K562 (cell line): ENCODE results near the gene SELENOT. TPM values are rescaled to one million over a fixed set of nuclear protein-coding genes. Genes with fewer than 3 reads are reported as not detected.

ENCODE experiments used
- ATAC-seq: fragments of 200-7000 bp; cut with Tn5 transposase; 3 replicates; pipeline ENCODE4 v1.9.1; 2020; ENCODE audit warnings: moderate library complexity
- BruUV-seq: library from RNA; stranded (reverse); fragments of 400-500 nt; replicated peaks from 2 replicates; lab custom pipeline; 2021; lab: Mats Ljungman, UMichigan
- CTCF ChIA-PET: fragments of 300-600 bp; formaldehyde crosslinking; extraction: SDS; loops from one replicate; lab custom pipeline; 2021; ENCODE audit warnings: low intra/inter-chr PET ratio; lab: Yijun Ruan, JAX
- POLR2A ChIA-PET: fragments of 300-600, 350-650 bp; sonication (Branson Sonifier 250); formaldehyde crosslinking; extraction: SDS; loops from one replicate; lab custom pipeline; 2021; ENCODE audit warnings: antibody characterized with exemption, inconsistent platforms; lab: Yijun Ruan, JAX
- DNase-seq, 4 experiments: peaks; one replicate each; pipeline versions ENCODE4 v3.0.0 to v3.0.0-alpha.2; 2011 to 2018; ENCODE audit warnings: low spot score in 3 of 4, mixed read lengths in 3 of 4; ENCODE audit errors: extremely low read depth in 1 of 4
- FAIRE-seq: peaks from 2 replicates; lab custom pipeline; 2011; peaks lifted over from hg19 to GRCh38; lab: Jason Lieb, UNC
- H2AFZ ChIP-seq: 2 replicates; pipeline ENCODE4 v1.6.0; 2011; ENCODE audit warnings: low read depth, low read length, control low read depth, inconsistent platforms
- H3K27ac ChIP-seq: fragments of 200-600 bp; 3 replicates; pipeline ENCODE4 v1.8.0; 2011; ENCODE audit warnings: low read depth, mild to moderate bottlenecking, control low read depth, inconsistent platforms, low read length, moderate library complexity, mixed read lengths; ENCODE audit errors: extremely low read depth
- H3K27me3 ChIP-seq, 2 experiments: fragments of 300-600 bp in 1 of 2; 2 replicates in 1 of 2; 3 replicates in 1 of 2; pipeline versions ENCODE4 v1.6.0 to v1.8.0; 2011; ENCODE audit warnings: inconsistent platforms in 2 of 2, low read length in 2 of 2, mild to moderate bottlenecking in 1 of 2, mixed read lengths in 1 of 2, moderate library complexity in 1 of 2; ENCODE audit not compliant: control insufficient read depth in 2 of 2, insufficient read depth in 2 of 2
- H3K36me3 ChIP-seq: fragments of 300-600 bp; 3 replicates; pipeline ENCODE4 v1.8.0; 2011; ENCODE audit warnings: mild to moderate bottlenecking, low read length, inconsistent platforms; ENCODE audit not compliant: control insufficient read depth, insufficient read depth
- H3K4me1 ChIP-seq, 2 experiments: fragments of 200-600 bp in 1 of 2; replicated peaks in 1 of 2; 2 replicates in 1 of 2; 3 replicates in 1 of 2; pipeline versions ENCODE4 v1.5.1 to v1.8.0; 2011; ENCODE audit warnings: inconsistent platforms in 2 of 2, low read length in 2 of 2, mild to moderate bottlenecking in 1 of 2, mixed read lengths in 1 of 2, moderate library complexity in 1 of 2; ENCODE audit not compliant: control insufficient read depth in 2 of 2, insufficient read depth in 2 of 2
- H3K4me2 ChIP-seq: 2 replicates; pipeline ENCODE4 v1.6.1; 2011; ENCODE audit warnings: low read length, control low read depth, inconsistent platforms, mixed read lengths; ENCODE audit not compliant: insufficient read depth
- H3K4me3 ChIP-seq: fragments of 200-600 bp; sonication (generic), shearing (Covaris generic); 2 replicates; pipeline ENCODE4 v1.5.1; 2016; ENCODE audit warnings: control low read depth, inconsistent platforms
- H3K79me2 ChIP-seq: fragments of 200-600 bp; 3 replicates; pipeline ENCODE4 v1.8.0; 2011; ENCODE audit warnings: low read length, inconsistent platforms; ENCODE audit not compliant: control insufficient read depth, insufficient read depth
- H3K9ac ChIP-seq, 2 experiments: 2 replicates each; pipeline versions ENCODE4 v1.6.0 to v1.6.1; 2011; ENCODE audit warnings: low read depth in 2 of 2, low read length in 2 of 2, control low read depth in 1 of 2, inconsistent platforms in 1 of 2, mild to moderate bottlenecking in 1 of 2, mixed read lengths in 1 of 2; ENCODE audit not compliant: insufficient read depth in 1 of 2
- H3K9me1 ChIP-seq: one replicate; pipeline ENCODE4 v1.6.0; 2011; ENCODE audit warnings: inconsistent platforms, mild to moderate bottlenecking, low read length, moderate library complexity; ENCODE audit not compliant: control insufficient read depth, insufficient read depth
- H3K9me3 ChIP-seq: replicated peaks from 2 replicates; pipeline ENCODE4 v1.5.1; 2011; ENCODE audit warnings: low read depth, low read length, inconsistent platforms; ENCODE audit not compliant: control insufficient read depth, insufficient read depth
- H4K20me1 ChIP-seq: replicated peaks from 2 replicates; pipeline ENCODE4 v1.6.1; 2011; ENCODE audit warnings: low read length, inconsistent platforms, mixed read lengths; ENCODE audit not compliant: control insufficient read depth, insufficient read depth
- DIDO1 ChIP-seq: fragments of 450-650 bp; IDR thresholded peaks from 2 replicates; pipeline ENCODE4 v1.6.1; 2016; ENCODE audit warnings: low read depth, missing biosample characterization, missing genetic modification characterization
- EZH2 ChIP-seq: IDR thresholded peaks from 2 replicates; pipeline ENCODE4 v1.6.1; 2012; ENCODE audit warnings: low read depth, mild to moderate bottlenecking, inconsistent platforms, low read length, borderline replicate concordance
- FOXJ3 ChIP-seq: sonication (generic); formaldehyde crosslinking; IDR thresholded peaks from 2 replicates; pipeline ENCODE4 v1.4.0; 2020; ENCODE audit warnings: mild to moderate bottlenecking, missing genetic modification reagents
- HMG20B ChIP-seq: fragments of 250-450 bp; sonication (Bioruptor Pico); IDR thresholded peaks from 2 replicates; pipeline ENCODE4 v1.5.0; 2021; ENCODE audit warnings: mild to moderate bottlenecking
- L3MBTL2 ChIP-seq: fragments of 450-650 bp; IDR thresholded peaks from 2 replicates; pipeline ENCODE4 v1.6.1; 2016; ENCODE audit warnings: mild to moderate bottlenecking, moderate library complexity
- PKNOX1 ChIP-seq: fragments of 450-650 bp; IDR thresholded peaks from 2 replicates; pipeline ENCODE4 v1.6.1; 2016
- PRMT5 ChIP-seq: sonication (generic); formaldehyde crosslinking; IDR thresholded peaks from 2 replicates; pipeline ENCODE4 v1.5.0; 2020; ENCODE audit warnings: missing genetic modification reagents
- THAP12 ChIP-seq: fragments of 250-450 bp; sonication (Bioruptor Pico); IDR thresholded peaks from 2 replicates; pipeline ENCODE4 v1.9.0; 2021; ENCODE audit warnings: mild to moderate bottlenecking, inconsistent platforms
- ZBTB33 ChIP-seq: sonication (generic); formaldehyde crosslinking; IDR thresholded peaks from 2 replicates; pipeline ENCODE4 v1.8.1; 2023; ENCODE audit warnings: mild to moderate bottlenecking, missing genetic modification reagents
- ZNF280B ChIP-seq: fragments of 250-450 bp; sonication (Bioruptor Pico); IDR thresholded peaks from 2 replicates; pipeline ENCODE4 v1.5.1; 2021; ENCODE audit warnings: mild to moderate bottlenecking
- ZNF740 ChIP-seq, 3 experiments: fragments of 200-800 bp in 1 of 3; sonication (Bioruptor generic) in 1 of 3; sonication (generic) in 1 of 3; formaldehyde crosslinking in 1 of 3; IDR thresholded peaks; 2 replicates each; pipeline versions ENCODE4 v1.6.1 to v1.8.0; 2016 to 2022; ENCODE audit warnings: mild to moderate bottlenecking in 2 of 3, missing compliant biosample characterization in 2 of 3, missing genetic modification characterization in 2 of 3, missing genetic modification reagents in 1 of 3
- WGBS: fragments of 100-300 bp; shearing (Covaris generic); methylation state at CpG from one replicate; pipeline ENCODE4 v1.1.6; 2016; ENCODE audit warnings: low coverage, mixed read lengths; ENCODE audit not compliant: insufficient coverage; ENCODE audit errors: missing lambda C conversion rate; 5-methylcytosine and 5-hydroxymethylcytosine counted together
- in situ Hi-C: fragments of 300-500 bp; cut with MboI; formaldehyde crosslinking; loops from 4 replicates; pipeline ENCODE4 v1.15.0; 2018; ENCODE audit warnings: inconsistent platforms, mixed read lengths
- intact Hi-C: fragments of 100-400 bp; cut with micrococcal nuclease; formaldehyde crosslinking; loops from 2 replicates; pipeline ENCODE4 v1.14.2; 2022
- polyA plus RNA-seq, 8 experiments: library from polyadenylated mRNA; depleted of rRNA in 4 of 8; stranded (reverse) in 5 of 8; unstranded in 3 of 8; fragments of >200 nt; fragmentation: Nextera tagmentation in 2 of 8; fragmentation: Illumina TruSeq in 1 of 8; extraction: Ambion mirVana in 2 of 8; extraction: Trizol in 1 of 8; gene quantifications; 2 replicates each; pipeline versions ENCODE4 v1.2.1 to v1.2.3, GENCODE V29; 2011 to 2014; ENCODE audit warnings: inconsistent platforms in 1 of 8, missing spikeins in 1 of 8
- total RNA-seq, 7 experiments: library from RNA; depleted of rRNA in 6 of 7; stranded (reverse); fragments of >200 nt in 6 of 7; fragmentation: Illumina TruSeq in 2 of 7; extraction: Trizol in 2 of 7; gene quantifications; 2 replicates each; pipeline versions ENCODE4 v1.2.1 to v1.2.3, GENCODE V29; 2011 to 2021; ENCODE audit warnings: low replicate concordance in 1 of 7

Gene SELENOT
- total and polyA plus RNA-seq, 9 of the 15 experiments (the other 6 are each of a cell fraction or from before 2014, with no cell fraction given), result 33.0 to 411 (median 91.9) TPM

GRCh38 chr3:150613709-150614480 lies 10.8 kb downstream of the SELENOT start:
- H3K9me1 ChIP-seq, result no peaks in the 10 kb centered on the region
- in situ Hi-C loops (no loop called here), intact Hi-C loops (no loop called here)
- H3K9ac ChIP-seq, result no peak overlapping the region
- FAIRE-seq, result no peak
- ATAC-seq, result no peak
- peaks cover 82% of the 10 kb centered on the region for H3K79me2 ChIP-seq
- H3K4me1 ChIP-seq, result peaks cover 0 to 12% of the 10 kb centered on the region in 2 experiments; a peak in 3 of 5 replicates
- no peak overlapping the region for H3K4me3 ChIP-seq
- H3K9me3 ChIP-seq, result no peaks in the 10 kb centered on the region
- WGBS, result 94% methylated on average over 2 of the region's 2 CpGs
- BruUV-seq, result no TSS peak
- no peaks in the 10 kb centered on the region for H3K27me3 ChIP-seq
- 0 out of 2 replicates have a peak, but pooled peaks cover 5% of the 10 kb centered on the region for H4K20me1 ChIP-seq
- no peak overlapping the region for H3K27ac ChIP-seq
- H3K36me3 ChIP-seq, result peaks cover 55% of the 10 kb centered on the region
- H2AFZ ChIP-seq, result no peak overlapping the region
- ChIA-PET POLR2A (interaction anchor here (0.6 to 0.9 kb wide), 3 partner anchors 11 to 462 kb away, joined by 3 read pairs; partner anchors contain the start of gene SELENOT), CTCF (interaction anchor here (0.6 kb wide), 1 partner anchor 10 kb away, joined by 5 read pairs; no protein-coding TSS in a partner anchor)
- H3K4me2 ChIP-seq, result no peak overlapping the region
- DNase-seq, result no peak
- TF ChIP-seq PRMT5 (CRISPR knock-in tag) (no peak), FOXJ3 (no peak), HMG20B (CRISPR knock-in tag) (no peak), L3MBTL2 (no peak), ZNF280B (CRISPR knock-in tag) (no peak), ZNF740 (CRISPR knock-in tag; IDR thresholded peaks at IDR 0.05) (no peak), ZNF740 (tag; IDR thresholded peaks at IDR 0.05) (no peak), EZH2 (no peak), ZBTB33 (CRISPR knock-in tag) (no peak), PKNOX1 (no peak), DIDO1 (tag) (no peak), THAP12 (CRISPR knock-in tag) (no peak)
